Neural progenitor cell (in vitro differentiated cells): Measurements from ENCODE around the gene RPS6KA2.

Experiments used
- CTCF ChIP-seq: fragments of 200-600 bp; sonication (generic); IDR thresholded peaks from 2 replicates; pipeline ENCODE4 v1.5.1; 2017; ENCODE audit warnings: antibody characterized with exemption, mild to moderate bottlenecking
- EZH2 ChIP-seq: fragments of 200-600 bp; sonication (generic); IDR thresholded peaks from 2 replicates; pipeline ENCODE4 v1.6.1; 2017; ENCODE audit warnings: antibody characterized with exemption, mild to moderate bottlenecking, moderate library complexity

DNA sequence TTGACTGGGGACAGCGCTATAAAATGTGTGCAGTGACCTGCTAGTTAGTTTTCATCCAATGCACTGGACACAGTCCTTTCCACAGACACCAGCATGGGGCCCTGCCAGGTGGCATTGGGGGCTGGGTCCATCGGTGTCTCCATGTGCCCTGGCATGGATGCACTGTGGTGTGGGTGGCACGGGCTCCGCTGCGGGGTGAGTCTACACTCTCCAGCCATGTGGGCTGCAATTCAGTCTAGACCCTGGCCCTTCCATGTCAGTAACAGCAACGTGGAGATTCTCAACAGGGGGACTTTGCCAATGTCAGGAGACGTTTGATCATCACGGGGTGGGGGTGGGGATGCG is 140.5 kb downstream of the RPS6KA2 start:
- TF ChIP-seq EZH2 (no peak), CTCF (no peak)
